K562 (cell line): Measurements from ENCODE around the gene SLC38A10. TPM values are rescaled to one million over a fixed set of nuclear protein-coding genes. Genes with fewer than 3 reads are reported as not detected.

Source experiments
- BRCA1 ChIP-seq, 2 experiments: fragments of 450-650 bp in 1 of 2; sonication (generic) in 1 of 2; formaldehyde crosslinking in 1 of 2; IDR thresholded peaks; 2 replicates each; pipeline versions ENCODE4 v1.5.0 to v1.6.1; 2017 to 2020; ENCODE audit warnings: mild to moderate bottlenecking in 1 of 2, missing genetic modification reagents in 1 of 2
- DACH1 ChIP-seq: fragments of 450-650 bp; IDR thresholded peaks from 2 replicates; pipeline ENCODE4 v1.6.1; 2018; ENCODE audit not compliant: partially characterized antibody
- ETS1 ChIP-seq: conservative IDR thresholded peaks from 2 replicates; pipeline ENCODE4 v1.6.1; 2011; ENCODE audit warnings: low read depth, mild to moderate bottlenecking, low read length; ENCODE audit not compliant: control insufficient read depth
- MBD2 ChIP-seq: sonication (generic); IDR thresholded peaks from 2 replicates; pipeline ENCODE4 v1.6.1; 2016; ENCODE audit warnings: low read depth, borderline replicate concordance
- MITF ChIP-seq: IDR thresholded peaks from 2 replicates; pipeline ENCODE4 v1.6.1; 2014; ENCODE audit warnings: antibody characterized with exemption
- NKRF ChIP-seq: fragments of 450-650 bp; IDR thresholded peaks from 2 replicates; pipeline ENCODE4 v1.6.1; 2016; ENCODE audit warnings: borderline replicate concordance
- NUFIP1 ChIP-seq: fragments of 450-650 bp; IDR thresholded peaks from 2 replicates; pipeline ENCODE4 v1.6.1; 2018; ENCODE audit not compliant: partially characterized antibody
- PHF20 ChIP-seq: fragments of 450-650 bp; IDR thresholded peaks from 2 replicates; pipeline ENCODE4 v1.6.1; 2018; ENCODE audit not compliant: partially characterized antibody
- RAD51 ChIP-seq: fragments of 450-650 bp; IDR thresholded peaks from 2 replicates; pipeline ENCODE4 v1.7.1; 2016; ENCODE audit warnings: low read depth, mild to moderate bottlenecking, borderline replicate concordance
- REST ChIP-seq, 2 experiments: fragments of 450-650 bp; formaldehyde crosslinking in 1 of 2; IDR thresholded peaks; 2 replicates each; pipeline versions ENCODE4 v1.4.0 to v1.6.1; 2014 to 2020; ENCODE audit warnings: mild to moderate bottlenecking in 2 of 2, borderline replicate concordance in 1 of 2, low read depth in 1 of 2
- TAL1 ChIP-seq: fragments of 450-650 bp; IDR thresholded peaks from 2 replicates; pipeline ENCODE4 v1.6.1; 2016; ENCODE audit warnings: mild to moderate bottlenecking
- ZFP1 ChIP-seq: fragments of 450-650 bp; formaldehyde crosslinking; IDR thresholded peaks from 2 replicates; pipeline ENCODE4 v1.4.0; 2020; ENCODE audit warnings: mild to moderate bottlenecking, mixed read lengths
- ZNF347 ChIP-seq: fragments of 450-650 bp; formaldehyde crosslinking; IDR thresholded peaks from 2 replicates; pipeline ENCODE4 v1.4.0; 2020; ENCODE audit warnings: low read depth, mild to moderate bottlenecking, moderate library complexity
- ZNF41 ChIP-seq: fragments of 250-450 bp; sonication (Bioruptor Pico); conservative IDR thresholded peaks from 2 replicates; pipeline ENCODE4 v1.4.0; 2020; ENCODE audit warnings: mild to moderate bottlenecking
- polyA plus RNA-seq, 8 experiments: library from polyadenylated mRNA; depleted of rRNA in 4 of 8; stranded (reverse) in 5 of 8; unstranded in 3 of 8; fragments of >200 nt; fragmentation: Nextera tagmentation in 2 of 8; fragmentation: Illumina TruSeq in 1 of 8; extraction: Ambion mirVana in 2 of 8; extraction: Trizol in 1 of 8; gene quantifications; 2 replicates each; pipeline versions ENCODE4 v1.2.1 to v1.2.3, GENCODE V29; 2011 to 2014; ENCODE audit warnings: inconsistent platforms in 1 of 8, missing spikeins in 1 of 8
- total RNA-seq, 7 experiments: library from RNA; depleted of rRNA in 6 of 7; stranded (reverse); fragments of >200 nt in 6 of 7; fragmentation: Illumina TruSeq in 2 of 7; extraction: Trizol in 2 of 7; gene quantifications; 2 replicates each; pipeline versions ENCODE4 v1.2.1 to v1.2.3, GENCODE V29; 2011 to 2021; ENCODE audit warnings: low replicate concordance in 1 of 7

The SLC38A10 gene
- total and polyA plus RNA-seq, 9 of the 15 experiments (the other 6 are each of a cell fraction or from before 2014, with no cell fraction given), result 0.45 to 54.2 (median 13.8) TPM

GRCh38 chr17:81222906-81223761, 72.0 kb downstream of the SLC38A10 start, which contains the start of gene CEP131 (continued):
- TF ChIP-seq BRCA1 (IDR thresholded peaks at IDR 0.05), result no peak
- TF ChIP-seq BRCA1 (CRISPR knock-in tag; IDR thresholded peaks at IDR 0.05), result no peak
- TF ChIP-seq MITF, result no peak
- no peak for TF ChIP-seq NUFIP1
- TF ChIP-seq NKRF, result peak; percentile 50; the same call in 1 of the 2 replicates
- no peak; the same call in 1 of the 2 replicates for TF ChIP-seq ETS1
- peak; percentile 99 for TF ChIP-seq MBD2
- TF ChIP-seq REST (IDR thresholded peaks at IDR 0.05; ENCODE audit: borderline replicate concordance), result no peak
- TF ChIP-seq REST (CRISPR knock-in tag; IDR thresholded peaks at IDR 0.05; ENCODE audit: low read depth), result no peak
- no peak for TF ChIP-seq ZNF41
- peak; percentile 60 for TF ChIP-seq PHF20
- TF ChIP-seq DACH1, result no peak
- no peak for TF ChIP-seq RAD51
- TF ChIP-seq ZNF347, result no peak
- no peak for TF ChIP-seq ZFP1 (CRISPR knock-in tag)
- TF ChIP-seq TAL1, result no peak
